GM12892 (cell line): Measurements from ENCODE around the gene RHOT1.
"Not testable (repeated sequence)": the region's sequence is repeated elsewhere in the genome, so short reads cannot be mapped to it uniquely, and the experiment has no call there.

Experiments
- DNase-seq: peaks from one replicate; pipeline ENCODE4 v3.0.0; 2011; ENCODE audit not compliant: insufficient read length
- FAIRE-seq: peaks from 2 replicates; lab custom pipeline; 2011; peaks lifted over from hg19 to GRCh38; lab: Jason Lieb, UNC
- POLR2A ChIP-seq: IDR thresholded peaks from 2 replicates; pipeline ENCODE4 v1.6.1; 2011; ENCODE audit warnings: low read depth, low read length, control low read depth
- POLR2AphosphoS5 ChIP-seq: IDR thresholded peaks from 2 replicates; pipeline ENCODE4 v1.6.1; 2011; ENCODE audit warnings: low read depth, low read length, control low read depth
- TAF1 ChIP-seq: IDR thresholded peaks from 2 replicates; pipeline ENCODE4 v1.6.1; 2011; ENCODE audit warnings: low read depth, mild to moderate bottlenecking, control low read depth, low read length, borderline replicate concordance

The RHOT1 gene

GRCh38 chr17:32261936-32262510 is 119.7 kb downstream of the RHOT1 start:
- FAIRE-seq (no peak), DNase-seq (no peak)
- TF ChIP-seq POLR2AphosphoS5 (no peak), TAF1 (no peak), POLR2A (no peak)

GRCh38 chr17:32263515-32263914 is 121.2 kb downstream of the RHOT1 start:
- not testable (repeated sequence) for DNase-seq, FAIRE-seq

- DNase-seq, result no peak
- FAIRE-seq, result no peak
- TF ChIP-seq POLR2AphosphoS5 (no peak), TAF1 (no peak), POLR2A (no peak)
Measured at GRCh38 chr17:32264140-32264799, 122.0 kb downstream of the RHOT1 start.

- FAIRE-seq, result no peak
- DNase-seq, result no peak
- no peak for TF ChIP-seq POLR2AphosphoS5
Measured at GRCh38 chr17:32264823-32265191, 122.5 kb downstream of the RHOT1 start.

GRCh38 chr17:32265192-32265923 is 123.1 kb downstream of the RHOT1 start, which contains the start of gene RHBDL3:
RHBDL3 (plus strand) TSS chr17:32265832; CDS start chr17:32266190, 358 bp downstream.
- DNase-seq, result no peak
- FAIRE-seq, result no peak
- TF ChIP-seq POLR2AphosphoS5 (no peak), TAF1 (no peak), POLR2A (no peak)

GRCh38 chr17:32266051-32266388 is 123.7 kb downstream of the RHOT1 start:
- FAIRE-seq (no peak), DNase-seq (no peak)
- no peak for TF ChIP-seq POLR2A
- TF ChIP-seq TAF1, result no peak
- TF ChIP-seq POLR2AphosphoS5, result no peak

- no peak for DNase-seq
- no peak for TF ChIP-seq TAF1
- TF ChIP-seq POLR2A, result no peak
- no peak for TF ChIP-seq POLR2AphosphoS5
- peak; percentile 74 for FAIRE-seq
Measured at GRCh38 chr17:32266389-32267301, 124.3 kb downstream of the RHOT1 start.

GRCh38 chr17:32267690-32268205 is 125.4 kb downstream of the RHOT1 start:
- no peak for TF ChIP-seq TAF1
- no peak for TF ChIP-seq POLR2A
- TF ChIP-seq POLR2AphosphoS5, result no peak
- DNase-seq, result no peak
- no peak for FAIRE-seq

GRCh38 chr17:32268734-32269288 is 126.5 kb downstream of the RHOT1 start:
- no peak for TF ChIP-seq POLR2AphosphoS5
- no peak for TF ChIP-seq TAF1
- TF ChIP-seq POLR2A, result no peak
- DNase-seq, result no peak
- FAIRE-seq, result no peak

GRCh38 chr17:32269377-32269776 is 127.1 kb downstream of the RHOT1 start:
- TF ChIP-seq POLR2A, result no peak
- no peak for TF ChIP-seq TAF1
- no peak for TF ChIP-seq POLR2AphosphoS5
- DNase-seq (no peak), FAIRE-seq (no peak)

GRCh38 chr17:32271844-32272243 is 129.5 kb downstream of the RHOT1 start:
- DNase-seq (no peak), FAIRE-seq (no peak)
- no peak for TF ChIP-seq POLR2AphosphoS5
- TF ChIP-seq POLR2A, result no peak
- no peak for TF ChIP-seq TAF1
